ENCODE results near the gene ABCD3.

Gene ABCD3

DNA sequence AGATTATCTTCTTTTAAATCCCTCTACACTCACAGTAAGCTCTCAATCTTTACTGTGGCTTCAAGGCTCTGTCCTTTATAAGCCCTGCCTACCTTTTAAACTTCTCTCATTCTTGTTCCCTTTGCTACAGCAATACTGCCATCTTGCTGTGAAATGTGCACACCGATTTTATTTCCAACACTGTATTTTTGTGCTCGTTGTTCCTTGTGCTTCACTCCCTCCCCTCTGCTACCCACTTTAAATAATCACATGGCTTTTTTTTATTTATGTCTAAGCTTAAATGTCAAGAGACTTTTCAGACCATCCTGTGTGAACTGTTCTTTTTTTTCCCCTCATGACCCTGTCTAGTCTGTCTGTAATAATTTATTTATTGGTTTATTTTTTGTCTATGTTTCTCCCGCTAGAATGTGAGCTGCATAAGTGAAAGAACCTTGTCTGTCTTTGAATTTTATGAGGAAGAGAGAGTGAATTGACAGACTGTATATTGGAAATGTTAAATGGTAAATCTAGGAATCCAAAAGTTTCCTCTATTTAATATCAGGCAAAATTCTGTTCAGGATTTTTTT lies 45.7 kb downstream of the ABCD3 start:
- DNase-seq = no peak

DNA sequence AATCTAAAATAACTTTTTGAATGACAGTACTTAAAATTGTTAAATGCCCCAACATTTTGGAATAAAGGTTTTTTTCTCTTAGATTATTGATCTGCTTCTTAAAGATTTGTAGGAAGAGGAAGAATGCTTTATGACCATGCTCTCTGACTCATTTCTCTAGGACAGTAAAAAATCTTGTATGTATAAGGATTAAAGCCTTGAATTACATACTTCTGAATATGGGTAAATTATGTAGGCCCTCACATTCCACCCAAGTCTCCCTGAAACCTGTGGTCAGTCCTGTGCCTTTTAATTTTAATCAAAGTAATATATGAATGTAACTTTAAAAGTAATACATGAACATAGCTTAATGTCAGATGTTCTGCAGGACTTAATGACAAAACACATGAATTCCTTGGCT lies 50.5 kb downstream of the ABCD3 start:
- no peak for DNase-seq

DNA sequence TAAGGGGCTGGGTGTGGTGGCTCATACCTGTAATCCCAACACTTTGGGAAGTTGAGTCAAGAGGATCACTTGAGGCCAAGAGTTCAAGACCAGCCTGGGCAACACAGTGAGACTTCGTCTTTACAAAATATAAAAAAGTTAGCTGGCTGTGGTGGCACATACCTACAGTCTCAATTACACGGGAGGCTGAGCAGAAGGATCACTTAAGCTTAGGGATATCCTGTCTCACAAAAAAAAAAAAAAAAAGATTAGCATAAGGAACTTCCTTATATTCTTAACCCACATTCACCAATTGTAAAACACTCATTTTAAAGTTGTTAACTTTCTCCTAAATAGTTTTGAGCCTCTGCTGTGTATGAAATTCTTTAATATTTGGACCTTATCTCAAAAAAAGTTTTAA lies 53.1 kb downstream of the ABCD3 start:
- DNase-seq = no peak

DNA sequence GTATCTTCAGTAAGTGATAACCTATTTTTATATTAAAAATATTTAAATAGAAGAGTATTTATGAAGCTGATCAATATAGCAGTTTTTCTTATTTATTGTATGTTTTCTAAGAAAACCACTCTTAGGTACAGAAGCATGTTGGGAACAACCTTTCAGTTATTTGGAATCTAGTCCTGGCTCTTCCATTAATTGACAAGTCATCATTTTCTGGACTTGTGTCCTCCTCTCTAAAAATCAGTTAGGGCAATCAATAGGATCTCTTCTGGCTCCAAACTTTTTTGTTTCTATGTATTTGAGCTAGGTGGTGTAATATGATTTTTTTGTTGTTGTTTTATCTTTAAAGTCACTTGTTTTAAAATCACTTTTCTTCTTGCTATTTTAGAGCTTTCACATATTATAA lies 57.0 kb downstream of the ABCD3 start:
- no peak for DNase-seq

DNA sequence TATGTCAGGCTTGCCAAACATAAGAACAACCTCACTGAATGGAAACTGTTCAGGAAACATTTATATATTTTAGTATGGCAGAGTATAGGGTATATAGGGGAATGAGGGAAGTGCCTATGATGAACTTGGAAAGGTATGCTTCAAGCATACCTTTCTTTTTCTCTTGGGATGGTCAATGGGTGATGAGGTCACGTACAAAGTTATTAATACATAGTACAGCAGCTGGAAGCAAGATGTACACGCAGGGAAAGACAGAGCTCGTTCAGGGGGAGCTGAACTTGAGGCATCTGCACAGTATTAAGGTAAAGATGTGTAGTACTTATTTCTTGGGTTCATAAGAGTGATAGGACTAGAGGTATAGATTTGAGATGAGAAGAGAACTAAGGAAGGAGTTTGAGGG lies 61.5 kb downstream of the ABCD3 start:
- DNase-seq = no peak

DNA sequence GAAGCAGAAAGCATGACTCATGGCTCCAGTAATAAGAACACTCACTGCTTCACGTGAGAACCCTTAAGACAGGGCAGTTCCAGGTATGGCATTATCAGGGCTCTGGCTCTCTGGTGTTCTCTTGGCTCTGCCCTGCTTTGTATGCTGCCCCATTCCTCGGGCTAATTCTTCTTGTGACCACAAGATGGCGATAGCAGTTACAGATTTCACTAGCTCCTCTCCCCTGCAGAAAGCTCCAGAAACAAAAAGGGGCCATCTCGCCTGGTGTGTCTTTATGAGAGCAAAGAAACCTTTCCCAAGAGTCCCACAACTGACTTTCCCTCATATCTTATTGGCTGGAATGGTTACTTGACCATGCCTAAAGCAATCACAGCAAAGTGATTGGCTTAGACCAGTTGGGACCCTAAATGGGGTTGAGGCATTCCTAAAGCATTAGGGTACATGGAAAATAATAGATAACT lies 63.3 kb downstream of the ABCD3 start:
- DNase-seq = peak; percentile 15

DNA sequence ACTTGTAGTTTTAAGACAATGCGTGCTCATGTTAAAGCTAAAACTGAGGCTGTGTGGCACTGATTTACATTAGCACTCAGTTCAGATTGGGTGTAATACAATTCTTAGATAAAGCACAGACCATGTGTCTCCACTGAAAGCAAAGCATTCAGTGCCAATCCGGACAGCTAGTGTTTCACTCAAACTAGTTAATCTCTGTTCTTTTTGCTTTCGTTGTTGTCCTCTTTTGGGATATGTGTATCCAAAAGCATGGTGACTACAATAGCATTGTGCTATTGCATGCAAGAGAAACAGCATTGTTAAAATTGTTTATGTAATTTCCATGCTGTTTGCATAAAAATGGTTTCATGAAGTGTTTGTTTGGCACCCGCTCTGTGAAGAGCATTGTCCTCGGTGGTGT lies 68.8 kb downstream of the ABCD3 start:
- no peak for DNase-seq

DNA sequence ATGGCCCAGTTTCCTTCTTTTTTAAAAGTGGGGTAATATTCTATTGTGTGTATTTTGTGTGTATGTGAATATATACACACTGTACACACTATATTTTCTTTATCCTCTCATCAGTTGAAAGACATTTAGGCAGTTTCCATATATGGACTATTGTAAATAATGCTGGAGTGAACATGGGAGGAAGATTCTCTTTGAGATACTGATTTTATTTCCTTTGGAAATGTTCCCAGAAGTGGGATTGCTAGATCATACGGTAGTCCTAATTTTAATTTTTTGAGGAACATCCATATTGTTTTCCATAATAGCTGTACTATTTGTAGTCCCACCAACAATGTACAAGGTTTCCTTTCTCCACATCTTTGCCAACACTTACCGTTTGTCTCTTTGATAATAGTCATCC lies 72.4 kb downstream of the ABCD3 start:
- no peak for DNase-seq

DNA sequence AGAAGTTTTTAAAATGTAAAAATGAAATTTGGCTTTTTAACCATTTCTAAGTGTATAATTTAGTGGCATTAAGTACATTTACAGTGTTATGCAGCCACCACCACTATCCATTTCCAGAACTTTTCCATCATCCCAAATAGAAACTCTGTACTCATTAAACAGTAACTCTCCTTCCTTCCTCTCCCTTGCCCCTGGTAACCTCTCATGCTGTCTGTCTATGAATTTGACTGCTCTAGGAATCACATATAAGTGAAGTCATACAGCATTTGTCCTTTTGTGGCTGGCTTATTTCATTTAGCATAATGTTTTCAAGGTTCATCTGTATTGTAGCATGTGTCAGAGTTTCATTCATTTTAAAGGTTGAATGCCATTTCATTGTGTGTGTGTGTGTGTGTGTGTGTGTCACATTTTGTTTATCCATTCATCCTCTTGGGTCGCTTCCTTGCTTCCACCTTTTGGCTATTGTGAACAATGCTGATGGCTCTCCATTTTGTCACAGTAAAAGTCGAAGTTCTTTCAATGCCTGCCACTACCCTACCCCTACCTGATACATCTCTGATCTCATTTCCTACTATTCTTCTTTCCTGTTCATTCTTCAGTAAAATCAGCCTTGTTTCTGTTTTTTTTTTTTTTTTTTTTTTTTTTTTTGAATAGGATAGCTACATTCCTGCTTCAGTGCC lies 78.0 kb downstream of the ABCD3 start:
- DNase-seq = no peak

DNA sequence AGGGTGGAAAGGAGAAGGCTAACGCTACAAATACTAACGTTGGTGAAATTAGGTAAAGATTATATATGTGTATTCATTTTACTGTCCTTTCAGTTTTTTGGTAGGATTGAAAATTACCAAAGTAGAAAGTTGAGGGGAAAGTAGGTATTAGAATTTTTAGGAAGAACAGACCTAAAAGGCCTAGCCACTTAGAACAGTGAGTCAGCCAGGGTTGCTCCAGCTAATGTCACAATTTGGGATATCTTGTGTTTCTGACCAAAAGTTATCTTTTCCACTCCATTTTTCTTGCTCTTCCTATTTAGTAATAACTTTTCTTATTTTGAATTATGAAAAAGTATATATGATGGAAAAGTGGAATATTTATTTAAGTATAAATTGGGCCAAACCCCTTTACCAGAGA lies 83.2 kb downstream of the ABCD3 start:
- DNase-seq = no peak

DNA sequence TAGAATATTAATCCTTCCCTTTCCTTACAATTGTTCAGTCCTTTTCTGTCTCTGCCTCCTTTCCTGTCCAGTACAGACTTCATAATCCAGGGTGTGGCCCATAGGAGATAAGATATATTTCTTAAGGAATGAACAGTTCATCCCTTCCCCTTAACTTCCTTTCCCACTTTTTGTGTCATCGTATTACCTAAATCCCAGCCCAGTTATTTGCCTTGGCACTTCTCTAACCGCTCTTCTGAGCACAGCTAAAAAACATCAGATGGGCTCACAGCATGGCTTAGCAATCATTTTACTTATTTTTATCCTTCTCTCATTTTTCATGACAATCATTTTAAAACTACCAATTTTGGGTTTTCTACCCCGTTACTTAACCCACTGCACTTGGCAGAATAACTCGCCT lies 83.7 kb downstream of the ABCD3 start:
- no peak for DNase-seq

DNA sequence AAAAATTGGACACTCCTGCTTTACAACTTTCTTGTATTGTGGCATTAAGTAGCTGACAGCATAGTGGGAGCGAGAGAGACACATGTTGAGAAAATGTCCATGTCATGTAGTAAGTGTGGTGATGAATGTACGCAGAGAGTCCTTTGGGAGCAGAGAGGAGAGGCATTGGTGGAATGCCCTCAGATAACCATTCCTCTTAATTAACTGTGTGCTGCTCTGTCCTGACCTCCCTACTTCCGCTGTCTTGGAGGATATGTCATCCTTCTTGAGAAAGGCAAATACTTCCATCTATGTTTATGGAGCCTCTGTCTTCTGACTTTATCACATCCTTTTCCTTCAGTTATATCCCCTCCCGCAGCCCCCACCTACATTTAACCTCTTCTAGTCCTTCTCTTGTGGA lies 85.0 kb downstream of the ABCD3 start:
- DNase-seq = no peak

DNA sequence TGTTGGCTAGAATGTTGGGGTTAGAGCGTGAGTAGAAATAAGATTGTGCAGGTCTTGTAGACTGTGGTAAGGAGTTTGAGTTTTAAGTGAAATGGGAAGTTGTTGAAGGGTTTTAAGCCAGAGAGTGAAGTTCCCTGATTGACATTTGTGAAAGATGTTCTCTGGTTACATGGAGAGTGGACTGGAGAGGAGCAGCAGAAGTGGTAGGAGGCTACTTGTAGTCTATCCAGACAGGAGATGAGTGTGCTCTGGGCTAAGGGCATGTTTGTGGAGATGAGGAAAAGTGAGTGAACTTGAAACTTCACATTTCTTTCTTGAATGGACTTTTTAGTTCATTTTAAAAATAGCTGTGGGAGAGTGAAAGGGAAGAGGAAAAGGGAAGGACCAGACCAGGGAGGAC lies 86.4 kb downstream of the ABCD3 start:
- DNase-seq = no peak

DNA sequence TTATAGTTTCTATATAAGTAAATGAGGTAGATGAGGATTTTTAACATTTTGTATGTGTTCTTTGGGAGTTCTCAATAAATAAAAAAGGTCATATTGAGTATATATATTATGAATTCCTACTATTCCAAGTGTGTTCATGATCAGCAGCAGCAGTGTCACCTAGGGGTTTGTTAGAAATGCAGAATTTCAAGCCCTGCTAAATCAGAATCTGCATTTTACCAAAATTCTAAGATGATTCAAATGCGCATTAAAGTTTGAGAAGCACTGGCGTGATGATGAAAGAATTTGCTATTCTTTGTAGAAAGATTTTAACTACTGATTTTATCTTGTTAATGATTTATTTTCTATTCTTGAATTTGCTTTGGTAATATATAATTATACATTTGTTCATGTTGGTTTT lies 94.6 kb downstream of the ABCD3 start:
- no peak for DNase-seq

DNA sequence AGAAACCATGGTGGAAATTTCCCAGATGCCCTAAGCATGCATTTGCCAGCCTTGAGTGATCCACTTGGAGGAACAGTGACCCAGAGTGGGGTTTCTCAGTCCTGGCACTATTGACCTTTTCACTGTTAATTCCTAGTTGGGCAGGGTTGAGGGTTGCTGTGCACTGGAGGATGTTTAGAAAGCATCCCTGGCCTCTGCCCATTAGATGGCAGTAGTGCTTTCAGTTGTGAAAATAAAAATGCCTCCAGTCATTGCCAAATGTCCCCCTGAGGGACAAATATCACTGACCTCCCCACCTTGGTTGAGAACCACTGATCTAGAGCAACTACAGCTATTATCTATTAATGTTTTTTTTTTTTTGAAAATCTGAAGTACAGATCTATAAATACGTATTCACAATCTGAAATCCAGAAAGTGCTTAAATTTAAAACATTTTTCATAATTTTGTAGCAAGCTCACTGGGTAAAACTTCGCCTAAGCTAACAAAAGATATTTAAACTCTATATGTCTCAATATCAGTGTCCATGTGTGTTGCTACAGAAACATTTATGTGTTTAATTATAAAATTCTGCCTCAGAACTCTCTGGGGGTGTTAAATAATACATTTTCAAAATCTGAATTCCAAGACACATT lies 96.0 kb downstream of the ABCD3 start:
- DNase-seq = no peak

DNA sequence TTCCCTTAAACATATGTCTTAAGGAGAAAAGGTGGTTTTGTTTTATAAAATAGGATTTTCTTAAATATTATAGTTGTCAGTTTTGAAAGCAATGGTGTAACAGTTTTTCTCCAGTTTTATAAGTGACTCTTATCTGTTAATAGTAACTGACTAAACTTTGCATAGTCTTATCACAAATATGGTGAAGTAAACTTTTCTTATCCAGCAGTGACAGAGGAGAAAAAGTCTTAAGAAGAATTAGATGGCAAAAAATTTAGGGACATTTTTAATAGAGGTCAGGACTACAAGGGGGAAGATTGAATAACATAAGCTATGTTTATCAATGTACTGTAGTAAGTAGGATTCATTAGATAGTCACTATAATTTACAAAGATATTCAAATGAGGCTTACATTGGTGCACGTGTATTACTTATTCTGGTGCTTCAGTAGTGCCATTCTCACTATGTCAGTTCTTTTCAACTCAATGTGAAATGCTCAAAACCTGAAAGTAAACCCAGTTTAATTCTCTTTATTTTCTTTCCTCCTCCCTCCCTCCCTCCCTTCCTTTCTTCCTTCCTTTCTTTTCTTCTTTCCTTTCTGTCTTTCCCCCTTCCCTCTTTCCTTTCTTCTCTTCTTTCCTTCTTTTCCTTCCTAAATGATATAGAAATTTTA lies 97.2 kb downstream of the ABCD3 start:
- DNase-seq = no peak

DNA sequence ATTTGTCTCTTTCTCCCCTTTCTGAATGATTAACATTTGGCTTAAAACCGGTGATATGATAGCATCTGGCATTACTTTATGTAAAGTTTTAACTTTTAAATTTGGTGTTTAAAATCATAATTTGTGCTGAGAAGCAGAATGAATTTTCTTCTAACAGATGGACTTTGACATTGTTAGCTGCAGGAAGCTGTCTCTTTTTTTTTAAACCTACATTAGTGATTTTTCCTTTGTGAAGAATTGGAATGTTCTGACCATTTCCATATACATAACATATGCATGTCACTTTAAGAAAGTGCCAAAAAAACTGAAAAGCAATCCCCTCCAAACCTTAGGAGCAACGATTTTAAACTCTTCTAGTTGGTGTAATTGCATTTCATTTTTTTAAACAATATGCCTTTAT lies 101.2 kb downstream of the ABCD3 start:
- DNase-seq = no peak

DNA sequence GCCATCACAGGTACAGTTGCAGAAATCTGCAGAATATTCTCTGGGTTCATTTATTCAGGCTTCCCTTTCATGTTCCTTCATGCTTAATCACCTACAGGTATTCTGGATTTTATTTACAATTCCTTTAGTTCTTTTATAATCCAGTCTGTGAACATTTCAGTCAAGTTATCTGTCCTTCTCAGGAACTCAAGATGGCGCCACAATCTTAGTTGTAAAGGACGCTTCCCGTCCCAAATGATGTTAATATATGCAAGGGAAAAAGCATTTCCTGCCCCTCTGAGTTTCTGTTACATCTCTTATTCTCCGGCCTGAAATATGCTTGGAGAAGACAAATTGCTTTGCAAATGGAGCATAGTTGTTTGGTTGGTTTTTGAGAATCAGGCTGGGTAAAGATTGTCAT lies 104.1 kb downstream of the ABCD3 start:
- DNase-seq = no peak

DNA sequence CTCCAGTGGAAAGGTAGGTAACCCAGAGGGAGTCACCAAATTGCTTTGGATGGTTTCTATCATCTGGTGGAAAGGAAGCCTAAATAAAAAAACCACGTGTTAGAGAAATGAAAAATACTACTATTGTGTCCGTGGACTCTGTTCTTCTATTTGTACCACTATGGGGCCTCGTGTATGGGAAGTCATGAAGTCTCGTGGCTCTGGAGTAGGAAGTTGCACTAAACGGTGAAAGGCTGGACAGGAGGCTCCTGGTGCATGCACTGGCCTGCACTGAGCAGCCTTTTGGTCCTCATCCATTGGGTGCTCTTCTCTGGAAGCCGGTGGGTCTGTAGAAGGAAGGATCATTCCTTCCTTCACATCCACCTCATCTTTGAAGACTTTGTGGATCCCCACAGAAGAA lies 106.3 kb downstream of the ABCD3 start:
- DNase-seq = no peak

DNA sequence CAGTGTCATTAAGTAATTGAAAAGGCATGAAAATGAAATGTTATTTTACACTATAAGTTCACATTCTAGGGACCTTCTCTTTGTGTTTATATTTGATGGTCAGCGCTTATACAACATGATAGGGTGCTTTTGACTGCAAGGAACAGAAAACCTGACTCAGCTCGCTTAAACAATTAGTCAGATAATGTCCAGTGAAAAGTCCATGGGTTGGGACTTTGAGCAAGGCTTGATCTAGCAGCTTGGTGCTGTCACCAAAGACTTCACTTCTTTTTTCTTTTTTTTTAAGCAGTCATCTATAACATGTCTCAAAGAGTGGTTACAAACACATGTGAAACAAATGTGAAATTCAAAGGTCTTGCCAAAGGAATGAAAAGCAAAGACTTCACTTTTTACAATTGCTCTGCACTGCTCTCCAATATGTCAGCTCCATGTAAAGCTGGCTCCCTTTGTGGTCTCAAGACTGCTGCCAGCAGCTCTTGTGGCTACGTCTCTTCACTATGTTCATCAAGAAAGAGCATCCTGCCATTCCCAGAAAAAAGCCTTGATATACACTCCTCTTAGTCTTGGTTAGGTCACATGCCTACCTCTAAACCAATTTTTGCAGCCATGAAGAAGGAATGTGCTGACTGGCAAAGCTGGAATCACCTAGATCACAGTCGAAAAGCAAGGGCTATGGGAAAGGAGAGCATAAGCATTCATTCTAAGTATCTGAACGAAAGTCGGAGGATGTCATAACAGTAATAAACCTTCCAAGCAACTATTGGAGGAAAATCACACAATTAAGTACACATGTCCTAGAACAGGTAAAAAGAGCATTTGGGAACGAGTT lies 108.2 kb downstream of the ABCD3 start:
- no peak for DNase-seq

DNA sequence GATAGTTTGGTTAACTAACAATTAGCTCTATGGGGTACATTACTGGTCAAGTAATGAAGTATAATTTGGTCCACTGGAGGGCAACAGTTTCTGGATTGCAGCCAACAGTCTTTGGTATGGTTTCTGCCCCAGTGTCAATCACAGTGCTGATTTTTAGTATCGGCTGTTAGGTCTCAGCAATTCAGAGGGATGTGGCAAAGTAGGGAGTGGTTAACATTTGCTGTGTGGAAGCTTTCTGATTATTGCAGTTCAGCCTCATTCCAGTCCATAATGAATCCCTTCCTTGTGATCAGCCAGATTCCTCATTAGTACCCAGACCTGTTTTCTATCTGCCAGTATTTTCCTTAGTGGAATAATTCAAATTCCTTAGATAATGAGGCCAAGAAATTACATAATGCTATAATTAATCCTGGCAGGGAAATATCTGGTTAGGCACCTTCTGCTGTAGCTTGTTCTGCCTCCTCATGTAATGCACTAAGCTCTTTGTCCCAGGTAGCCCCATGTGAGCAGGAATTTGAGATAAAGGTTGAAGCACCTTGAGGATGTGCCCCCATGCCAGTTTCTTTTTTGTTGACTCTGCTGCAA lies 109.3 kb downstream of the ABCD3 start:
- DNase-seq = no peak

DNA sequence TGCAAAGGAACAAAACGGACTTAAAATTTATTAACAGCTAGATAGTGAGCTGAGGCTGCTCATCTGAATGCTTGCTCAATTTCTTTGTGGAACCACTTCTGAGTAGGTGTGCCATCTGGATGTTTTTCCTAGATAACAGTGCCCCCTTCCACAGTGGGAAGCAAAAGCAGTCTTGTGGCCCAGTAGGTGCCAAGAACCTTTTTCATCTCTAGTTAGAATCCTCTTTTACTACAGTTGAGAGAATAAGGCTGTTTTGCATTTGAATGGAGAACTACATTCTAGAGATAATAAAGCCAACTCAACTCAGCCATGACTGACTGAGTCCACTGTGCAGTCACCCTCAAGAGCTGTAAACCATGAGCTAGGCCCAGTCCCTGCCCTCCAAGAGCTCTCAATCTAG lies 110.1 kb downstream of the ABCD3 start:
- no peak for DNase-seq

DNA sequence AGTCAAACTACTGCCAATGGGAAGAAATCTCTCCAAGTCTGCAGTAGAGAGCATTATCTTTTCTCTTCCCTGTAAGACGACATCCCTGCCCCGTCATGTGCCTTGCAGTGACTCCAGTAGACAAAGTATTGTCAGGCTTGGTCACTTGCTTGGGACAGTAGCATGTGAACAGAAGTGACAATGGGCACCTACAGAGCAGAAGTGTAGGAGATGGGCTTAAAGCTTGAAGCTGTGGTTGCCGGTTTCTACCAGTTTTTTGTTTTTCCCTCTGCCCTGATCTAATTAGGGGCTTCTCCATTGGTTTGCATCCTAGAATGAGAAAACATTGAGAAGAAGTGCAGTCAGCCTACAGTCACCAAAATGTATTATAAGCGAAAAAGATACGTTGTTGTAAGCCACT lies 110.6 kb downstream of the ABCD3 start:
- DNase-seq = no peak

All from activated naive CD4-positive, alpha-beta T cell treated with Interleukin-2 at 50 U/mL for 16 hours (primary cell).